HG02870 (cell line): ENCODE data around the gene RMI2.

ENCODE experiments used
- ATAC-seq: cut with Tn5 transposase; IDR thresholded peaks from one replicate; pipeline ENCODE4 v1.9.1; 2021; ENCODE audit warnings: mild to moderate bottlenecking, moderate library complexity; ENCODE audit not compliant: unreplicated experiment

The RMI2 gene

DNA sequence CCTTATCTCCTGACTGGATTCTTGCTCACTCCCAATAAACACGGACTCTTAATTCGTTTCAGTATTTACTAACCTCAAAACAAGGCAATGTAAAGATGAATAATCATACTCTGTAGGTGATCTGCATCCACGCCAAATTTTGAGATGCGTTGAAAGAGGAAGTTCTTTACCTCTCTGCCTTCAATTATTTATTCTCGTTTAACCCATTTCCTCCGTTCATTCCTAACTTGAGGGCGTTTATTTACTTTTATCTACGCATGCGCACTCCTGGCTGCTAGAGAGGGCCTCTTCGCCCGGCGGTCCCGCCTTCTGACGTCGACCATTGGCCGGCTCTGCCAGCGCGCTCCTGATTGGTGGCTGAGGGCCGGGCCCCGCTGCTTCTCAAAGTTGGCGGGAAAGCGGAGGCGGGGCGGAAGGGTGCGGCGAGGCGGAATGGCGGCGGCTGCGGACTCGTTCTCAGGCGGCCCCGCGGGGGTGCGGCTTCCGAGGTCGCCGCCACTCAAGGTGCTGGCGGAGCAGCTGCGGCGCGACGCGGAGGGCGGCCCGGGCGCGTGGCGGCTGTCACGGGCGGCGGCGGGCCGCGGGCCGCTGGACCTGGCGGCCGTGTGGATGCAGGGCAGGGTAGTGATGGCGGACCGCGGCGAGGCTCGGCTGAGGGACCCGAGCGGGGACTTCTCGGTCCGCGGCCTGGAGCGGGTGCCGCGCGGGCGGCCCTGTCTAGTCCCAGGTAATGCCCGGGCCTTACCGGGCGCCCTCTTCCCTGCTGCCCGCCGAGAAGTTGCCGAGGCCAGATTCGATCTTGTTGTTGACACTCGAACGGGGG lies at the start of gene RMI2:
Gene RMI2 (plus strand): TSS at position 420 of the 823 bp plus-strand sequence. CDS start 13 bp downstream, at position 433.
- ATAC-seq = peak; percentile 97

DNA sequence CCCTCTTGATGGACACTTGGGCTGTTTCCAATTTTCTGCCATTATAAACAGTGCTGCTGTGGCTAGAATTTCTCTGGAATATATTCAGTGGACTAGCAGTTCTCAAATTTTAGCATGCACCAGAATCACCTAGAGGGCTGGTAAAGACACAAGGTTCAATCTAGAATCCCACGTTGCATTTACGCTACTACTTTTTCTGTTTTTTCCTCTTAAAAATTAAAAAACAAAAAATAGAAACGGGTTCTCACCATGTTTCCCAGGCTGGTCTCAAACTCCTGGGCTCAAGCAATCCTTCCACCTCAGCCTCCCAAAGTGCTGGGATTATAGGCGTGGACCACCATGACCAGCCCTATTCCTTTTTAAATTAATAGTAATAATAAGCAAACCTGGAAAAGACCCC lies 49.6 kb upstream of the RMI2 start:
- ATAC-seq = no peak

DNA sequence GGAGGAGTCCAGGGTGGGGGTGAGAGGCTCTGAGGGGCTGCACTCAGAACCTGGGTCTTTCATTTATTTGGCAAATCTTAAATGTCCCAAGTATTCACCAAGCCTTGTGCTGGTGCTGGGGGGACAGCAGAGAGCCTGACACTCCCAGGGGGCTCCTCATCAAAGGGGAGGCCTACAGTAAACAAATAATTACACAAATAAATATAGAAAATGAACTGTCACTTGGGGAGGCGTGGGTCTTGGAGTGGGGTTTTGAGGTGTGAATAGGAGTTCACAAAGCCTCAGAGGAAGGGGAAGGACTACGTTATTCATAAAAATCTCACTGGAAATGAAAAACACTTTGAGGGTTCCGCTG lies 48.9 kb upstream of the RMI2 start:
- no peak for ATAC-seq

DNA sequence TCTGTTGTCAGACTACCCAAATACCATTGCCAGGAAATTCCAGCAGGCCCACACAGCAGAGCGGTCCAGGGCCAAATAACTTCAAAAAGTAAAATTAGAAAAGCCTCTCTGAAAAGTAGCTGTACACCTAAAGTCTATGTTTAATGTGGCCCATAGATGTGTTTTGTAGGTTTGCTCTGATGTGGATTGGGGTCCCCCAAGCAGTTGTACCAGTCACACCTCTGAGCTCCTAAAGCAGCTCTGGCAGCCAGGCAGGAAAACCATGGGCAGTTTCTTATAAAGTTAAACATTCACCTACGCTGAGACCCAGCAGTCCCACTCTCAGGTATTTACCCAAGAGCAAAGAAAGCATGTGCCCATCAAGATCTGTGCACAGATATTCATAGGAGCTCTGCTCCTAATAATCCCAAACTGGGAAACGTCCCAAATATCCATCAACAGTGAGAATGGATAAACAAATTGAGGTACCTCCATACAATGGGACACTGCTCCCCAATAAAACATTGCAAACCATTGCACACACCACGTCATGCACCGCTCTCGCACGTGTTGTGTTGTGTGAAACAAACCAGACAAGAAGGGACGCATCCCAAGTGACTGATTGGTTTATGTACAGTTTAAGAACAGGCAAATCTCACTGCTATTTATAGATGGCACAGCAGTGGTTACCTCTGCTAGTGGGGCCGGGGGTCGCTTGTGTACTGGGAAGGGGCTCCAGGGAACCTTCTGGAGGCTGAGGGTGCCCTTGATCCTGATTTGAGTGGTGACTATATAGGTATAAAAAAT lies 48.4 kb upstream of the RMI2 start:
- no peak for ATAC-seq

DNA sequence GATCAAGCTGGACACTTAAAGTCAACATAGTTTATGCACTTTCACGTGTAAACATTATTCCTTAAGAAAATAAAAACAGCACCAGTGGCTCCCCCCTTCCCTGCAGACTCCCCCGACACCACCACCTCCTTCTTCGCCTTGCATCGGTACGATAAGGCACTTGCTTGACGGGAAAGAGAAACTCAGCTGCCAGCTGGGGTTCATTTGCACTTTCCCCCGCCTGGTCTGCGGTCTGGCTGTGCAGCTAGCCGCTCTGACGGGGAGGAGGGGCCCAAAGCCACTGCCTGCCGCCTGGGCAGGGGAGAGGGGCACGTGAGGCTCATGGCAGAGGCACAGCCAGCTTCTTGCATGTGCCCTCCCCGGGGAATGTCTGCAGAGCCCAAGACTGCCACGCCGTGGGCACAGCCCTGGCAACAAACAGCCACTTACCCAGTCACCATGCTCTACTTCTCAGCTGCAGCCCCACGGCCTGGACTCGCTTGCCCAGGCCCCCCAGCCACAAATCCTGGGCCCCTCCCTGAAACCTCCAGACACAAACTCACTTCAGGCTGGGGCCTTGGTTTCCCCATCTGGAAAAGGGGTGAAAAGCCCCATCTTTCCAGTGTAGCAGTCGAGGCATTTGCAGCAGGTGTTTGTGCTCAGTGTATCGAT lies 47.6 kb upstream of the RMI2 start:
- ATAC-seq = peak; percentile 43

DNA sequence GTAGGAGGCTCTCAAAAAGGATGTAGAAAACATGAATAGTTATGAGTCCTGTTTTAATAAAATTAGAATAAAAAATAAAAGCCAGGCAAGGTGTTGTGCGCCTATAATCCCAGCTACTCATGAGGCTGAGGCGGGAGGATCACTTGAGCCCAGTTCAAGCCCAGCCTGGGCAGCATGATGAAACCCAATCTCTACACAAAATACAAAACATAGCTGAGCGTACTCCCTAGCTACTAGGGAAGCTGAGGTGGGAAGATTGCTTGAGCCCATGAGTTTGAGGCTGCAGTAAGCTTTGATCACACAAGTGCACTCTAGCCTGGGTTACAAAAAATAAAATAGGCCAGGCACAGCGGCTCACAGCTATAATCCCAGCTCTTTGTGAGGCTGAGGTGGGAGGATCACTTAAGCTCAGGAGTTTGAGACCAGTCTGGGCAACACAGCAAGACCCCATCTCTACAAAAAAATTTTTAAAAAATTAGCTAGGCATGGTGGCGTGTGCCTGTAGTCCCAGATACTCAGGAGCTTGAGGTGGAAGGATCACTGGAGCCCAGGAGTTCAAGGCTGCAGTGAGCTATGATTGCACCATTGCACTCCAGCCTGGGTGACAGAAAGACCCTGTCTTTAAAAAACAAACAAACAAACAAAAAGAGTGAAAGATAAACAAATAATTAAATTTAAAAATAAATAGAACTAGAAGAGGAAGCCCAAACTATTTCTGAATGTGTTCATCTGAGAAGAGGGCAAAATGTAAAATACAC lies 46.9 kb upstream of the RMI2 start:
- peak; percentile 25 for ATAC-seq

DNA sequence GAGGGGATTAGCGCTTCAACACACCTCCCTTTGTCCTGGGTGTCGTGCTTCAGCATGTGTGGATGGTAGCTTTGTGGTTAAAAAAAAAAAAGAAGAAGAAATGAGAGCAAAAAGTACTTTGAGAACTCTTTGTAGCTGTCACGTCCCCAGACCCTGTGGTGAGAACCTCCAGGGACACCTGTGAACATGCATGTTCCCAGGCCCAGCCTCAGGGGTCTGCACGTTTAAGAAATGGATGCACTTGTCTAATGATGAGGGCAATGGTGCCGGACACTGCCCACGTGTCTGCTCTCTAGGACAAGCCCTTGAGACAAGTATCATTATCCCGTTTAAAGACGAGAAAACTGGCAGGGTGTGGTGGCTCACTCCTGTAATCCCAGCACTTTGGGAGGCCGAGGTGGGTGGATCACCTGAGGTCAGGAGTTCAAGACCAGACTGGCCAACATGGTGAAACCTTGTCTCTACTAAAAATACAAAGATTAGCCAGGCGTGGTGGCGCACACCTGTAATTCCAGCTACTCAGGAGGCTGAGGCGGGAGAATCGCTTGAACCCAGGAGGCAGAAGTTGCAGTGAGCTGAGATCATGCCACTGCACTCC lies 46.2 kb upstream of the RMI2 start:
- ATAC-seq = peak; percentile 42

DNA sequence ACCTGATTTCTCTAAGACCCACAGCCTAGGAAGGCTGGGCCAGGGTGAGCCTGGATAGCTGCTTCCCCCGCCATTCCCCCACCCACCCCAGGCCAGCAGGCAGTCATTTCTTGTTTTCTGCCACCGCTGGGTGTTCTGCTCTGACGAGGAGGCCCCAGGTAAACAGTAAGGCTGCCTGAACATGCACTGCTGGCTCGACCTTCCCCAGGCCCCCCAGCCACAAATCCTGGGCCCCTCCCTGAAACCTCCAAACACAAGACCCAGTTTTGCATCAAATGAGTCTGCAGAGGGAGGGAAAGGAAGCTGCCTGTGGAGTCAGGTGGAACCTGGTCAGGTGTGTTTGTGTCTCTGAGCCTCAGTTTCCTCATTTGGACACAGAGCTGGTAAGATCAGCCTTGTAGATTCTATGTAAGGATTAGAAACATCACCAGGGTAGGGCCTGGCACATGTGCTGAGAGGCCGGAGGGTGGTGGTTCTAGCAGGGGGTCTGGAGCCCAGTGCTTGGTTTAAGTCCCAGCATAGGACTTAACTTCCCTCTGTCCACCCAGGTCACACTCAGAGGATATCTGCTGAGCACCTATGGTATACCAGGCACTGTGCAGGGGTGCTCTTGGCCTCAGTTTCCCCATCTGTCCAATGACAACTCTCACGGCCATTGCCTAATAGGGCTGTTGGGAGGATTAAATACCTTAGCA lies 45.2 kb upstream of the RMI2 start:
- ATAC-seq = no peak

DNA sequence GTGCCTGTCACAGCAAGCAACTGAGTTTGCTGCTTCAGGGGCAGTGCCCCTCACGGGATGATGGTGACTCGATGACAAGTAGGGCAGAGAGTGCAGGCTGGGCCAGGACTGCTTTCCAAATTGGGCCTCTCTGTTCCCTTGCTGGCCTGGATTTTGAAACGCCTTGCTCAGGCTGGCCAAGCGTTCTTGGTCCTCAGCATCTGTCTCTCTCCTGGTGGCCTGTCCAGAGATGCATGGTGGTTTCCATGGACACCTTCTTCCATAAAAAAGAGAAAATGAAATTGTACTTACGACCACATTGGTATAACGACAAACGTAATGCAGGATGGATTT lies 44.7 kb upstream of the RMI2 start:
- ATAC-seq = no peak

DNA sequence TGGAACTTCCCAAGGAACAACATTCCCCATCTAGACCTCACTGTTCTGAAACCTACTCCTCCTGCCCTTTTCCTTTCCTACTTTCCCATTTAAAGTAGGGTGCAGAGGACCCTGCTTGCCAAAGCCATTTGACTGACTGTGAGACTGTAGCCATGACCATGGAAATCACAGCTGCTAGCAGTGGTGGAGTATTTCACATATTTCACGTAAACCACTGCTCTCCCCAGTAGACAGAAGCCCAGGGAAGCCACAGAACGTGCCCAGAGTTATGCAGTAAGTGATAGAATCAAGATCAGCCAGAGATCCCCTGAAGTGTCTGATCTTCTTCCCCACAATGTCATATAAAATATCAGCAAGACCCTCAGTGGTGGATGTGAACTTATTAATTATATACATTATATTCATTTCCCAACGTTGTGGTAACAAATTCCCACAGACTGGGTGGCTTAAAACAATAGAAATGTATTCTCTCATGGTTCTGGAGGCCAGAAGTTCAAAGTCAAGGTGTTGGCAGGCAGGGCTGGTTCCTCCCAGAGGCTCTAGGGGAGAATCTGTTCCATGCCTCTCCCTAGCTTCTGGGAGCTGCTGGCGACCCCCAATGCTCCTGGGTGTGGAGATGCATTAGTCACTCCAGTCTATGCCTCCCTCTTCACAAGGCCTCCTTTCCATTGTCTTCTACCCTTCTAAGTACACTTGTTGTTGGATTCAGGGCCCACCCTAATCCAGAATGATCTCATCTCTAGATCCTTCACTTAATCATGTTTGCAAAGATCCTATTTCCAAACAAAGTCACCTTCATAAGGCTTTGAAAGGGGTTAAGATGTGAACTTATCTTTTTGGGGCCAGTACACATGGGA lies 43.4 kb upstream of the RMI2 start:
- ATAC-seq = no peak

DNA sequence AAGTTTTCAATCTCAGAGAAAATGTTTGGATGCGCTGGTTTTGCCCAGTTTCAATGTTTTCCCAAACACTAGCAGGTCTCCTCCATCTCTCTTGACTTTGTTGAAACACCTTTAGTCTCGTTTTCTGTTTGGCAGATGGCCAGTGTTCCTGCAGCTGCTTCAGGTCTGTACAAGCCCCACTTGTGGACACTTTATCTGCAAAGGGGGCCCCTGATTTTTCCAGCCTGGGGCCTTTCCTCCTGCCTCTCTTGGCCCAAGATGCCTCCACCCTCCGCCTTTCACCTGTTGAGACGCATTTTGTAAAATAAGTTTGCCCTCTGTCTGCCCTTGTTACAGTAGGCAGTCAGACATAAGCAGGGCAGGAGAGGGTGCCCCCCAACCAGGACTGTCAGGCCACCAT lies 42.3 kb upstream of the RMI2 start:
- ATAC-seq = no peak

DNA sequence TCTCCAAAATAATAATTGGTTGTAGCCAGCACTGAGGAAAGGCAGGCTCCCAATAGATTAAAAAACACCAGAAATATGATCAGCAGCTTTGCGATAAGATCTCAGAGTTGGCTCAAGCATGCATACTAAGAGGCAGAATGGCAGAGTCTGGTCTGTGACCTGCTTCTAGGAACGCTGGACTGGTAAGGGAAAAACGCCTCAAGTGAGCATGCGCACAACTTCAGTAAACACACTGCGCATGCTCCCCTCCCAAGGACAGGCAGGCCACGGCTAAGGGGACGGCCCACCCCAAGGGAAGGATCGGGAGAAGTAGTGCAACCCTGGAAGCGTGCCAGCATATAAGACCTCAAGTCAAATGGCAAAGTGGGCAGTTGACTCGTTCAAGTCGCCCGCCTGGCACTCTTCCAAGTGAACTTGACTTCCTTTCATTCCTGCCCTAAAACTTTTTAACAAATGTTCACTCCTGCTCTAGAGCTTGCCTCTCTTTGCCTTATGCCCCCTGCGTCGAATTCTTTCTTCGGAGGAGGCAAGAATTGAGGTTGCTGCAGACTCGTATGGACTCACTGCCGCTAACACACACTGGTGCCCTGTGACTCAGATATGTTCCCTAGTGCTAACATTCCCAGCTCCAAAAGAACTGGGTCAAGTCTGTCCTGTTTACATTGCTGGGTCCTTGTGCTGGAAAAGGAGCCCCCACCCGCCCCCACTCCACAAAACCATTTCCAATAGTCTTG lies 41.7 kb upstream of the RMI2 start:
- no peak for ATAC-seq

DNA sequence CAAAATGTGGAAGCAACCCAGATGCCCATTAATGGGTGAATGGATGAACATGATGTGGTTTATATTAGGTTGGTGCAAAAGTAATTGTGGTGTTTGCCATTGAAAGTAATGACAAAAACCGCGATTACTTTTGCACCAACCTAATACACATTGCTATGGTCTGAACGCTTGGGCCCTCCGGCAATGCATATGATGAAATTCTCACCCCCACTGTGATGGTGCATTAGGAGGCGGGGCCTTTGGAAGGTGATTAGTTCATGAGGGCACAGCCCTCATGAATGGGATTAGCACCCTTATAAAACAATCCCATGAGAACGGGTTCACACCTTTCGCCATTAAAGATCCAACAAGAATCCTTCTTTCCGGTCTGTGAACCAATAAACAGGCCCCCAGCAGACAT lies 38.9 kb upstream of the RMI2 start:
- no peak for ATAC-seq

DNA sequence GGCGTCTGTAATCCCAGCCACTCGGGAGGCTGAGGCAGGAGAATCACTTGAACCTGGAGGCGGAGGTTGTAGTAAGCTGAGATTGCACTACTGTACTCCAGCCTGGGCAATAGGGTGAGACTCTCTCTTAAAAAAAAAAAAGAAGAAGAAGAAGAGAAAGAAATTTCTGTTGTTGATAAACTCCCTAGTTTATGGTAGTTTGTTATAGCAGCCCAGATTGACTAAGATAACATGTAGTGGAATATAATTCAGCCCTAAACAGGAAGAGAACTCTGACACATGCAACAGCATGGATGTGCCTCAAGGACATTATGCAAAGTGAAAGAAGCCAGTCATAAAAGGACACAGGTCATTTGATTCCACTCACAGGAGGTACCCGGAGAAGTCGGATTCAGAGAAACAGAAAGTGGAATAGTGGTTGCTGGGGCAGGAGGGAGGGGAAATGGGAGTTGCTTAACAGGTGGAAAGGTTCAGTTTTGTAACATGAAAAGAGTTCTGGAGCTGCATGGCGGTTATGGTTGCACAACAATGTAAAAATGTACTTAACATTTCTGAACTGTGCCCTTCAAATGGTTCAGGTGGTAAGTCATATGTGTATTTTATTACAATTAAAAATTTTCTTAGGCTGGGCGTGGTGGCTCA lies 38.1 kb upstream of the RMI2 start:
- no peak for ATAC-seq

DNA sequence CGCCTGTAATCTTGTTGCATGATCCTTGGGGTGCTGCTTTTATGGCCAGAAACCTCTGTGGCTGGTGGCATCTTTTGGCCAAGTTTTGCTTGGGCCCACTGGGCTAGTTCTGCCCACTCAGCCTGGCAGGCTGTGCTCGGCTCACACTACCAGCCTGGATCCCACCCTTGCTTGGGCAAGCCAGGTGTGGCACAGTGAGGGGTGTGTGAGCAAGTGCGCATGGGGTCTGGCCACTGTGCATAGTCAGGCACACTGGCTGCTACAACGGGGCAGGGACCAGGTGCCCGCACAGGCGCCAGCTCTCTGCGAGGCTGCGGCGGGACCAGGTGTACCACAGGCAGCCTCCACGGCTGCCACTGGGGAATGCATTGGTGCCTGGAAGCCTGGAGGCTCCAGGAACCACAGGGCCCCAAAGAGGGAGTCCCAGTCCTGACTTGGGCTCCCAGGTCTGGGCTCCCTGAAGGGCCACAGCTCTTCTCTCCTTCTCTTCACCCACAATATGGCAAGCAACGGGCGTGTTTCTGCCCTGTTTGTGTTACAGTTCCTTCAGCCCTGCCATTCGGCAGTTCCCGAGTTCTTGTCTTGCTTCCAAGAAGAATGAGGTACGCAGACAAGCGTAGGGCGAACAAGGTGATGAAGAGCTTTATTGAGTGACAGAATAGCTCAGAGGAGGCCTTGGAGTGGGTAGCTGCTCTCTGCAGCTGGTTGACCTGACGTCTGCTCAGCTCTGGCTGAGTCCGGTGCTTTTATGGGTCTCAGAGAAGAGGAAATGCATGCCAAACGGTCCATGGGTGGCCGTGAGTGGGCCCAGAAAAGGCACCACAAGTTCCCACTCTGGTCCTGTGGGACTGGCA lies 37.4 kb upstream of the RMI2 start:
- ATAC-seq = no peak

DNA sequence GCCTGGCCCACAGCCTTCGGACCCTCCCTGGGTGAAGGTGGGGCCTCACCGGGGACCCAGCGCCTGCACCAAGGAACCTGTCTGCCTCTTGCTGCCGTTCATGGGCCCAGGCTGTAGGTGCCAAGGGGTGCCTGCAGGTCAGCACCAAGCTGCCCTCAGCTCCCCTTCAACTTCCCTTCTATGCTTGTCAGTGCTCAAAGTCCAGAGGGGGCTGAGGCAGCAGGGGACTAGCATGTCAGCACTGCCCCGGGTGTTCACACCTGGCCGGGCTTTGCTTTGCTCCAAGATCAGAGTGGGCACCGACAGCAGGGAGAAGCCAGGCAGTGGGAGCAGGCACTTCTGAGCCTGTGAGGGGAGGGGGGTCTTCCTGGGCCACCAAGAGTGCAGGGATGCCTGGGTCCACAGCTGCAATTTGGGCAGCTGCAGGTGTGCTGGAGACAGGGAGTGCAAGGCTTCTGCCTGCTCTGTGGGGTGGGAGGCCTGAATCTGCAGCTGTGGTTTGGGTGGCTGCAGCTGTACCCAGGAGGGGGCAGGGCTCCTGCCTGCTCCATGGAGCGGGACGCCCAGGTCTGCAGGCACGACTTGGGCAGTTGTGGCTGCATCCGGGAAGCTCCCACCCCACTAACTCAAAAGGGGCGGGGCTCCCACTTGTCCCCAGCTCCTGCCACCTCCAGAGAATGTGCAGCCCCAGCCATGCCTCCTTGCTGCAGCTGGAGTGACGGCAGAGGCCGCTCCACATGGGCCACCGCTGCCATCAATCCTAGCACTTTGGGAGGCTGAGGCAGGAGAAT lies 36.6 kb upstream of the RMI2 start:
- ATAC-seq = no peak
